HepG2 (cell line): ENCODE results near the gene RASSF4. TPM values are rescaled to one million over a fixed set of nuclear protein-coding genes. Genes with fewer than 3 reads are reported as not detected.

Experiments used
- CCDC6 ChIP-seq: sonication (generic); formaldehyde crosslinking; IDR thresholded peaks from 2 replicates; pipeline ENCODE4 v1.8.1; 2022; ENCODE audit warnings: mild to moderate bottlenecking, missing genetic modification reagents, moderate library complexity
- GTF3A ChIP-seq: sonication (generic); formaldehyde crosslinking; conservative IDR thresholded peaks from 2 replicates; pipeline ENCODE4 v1.4.0; 2020; ENCODE audit warnings: mild to moderate bottlenecking, missing genetic modification reagents
- HOXA3 ChIP-seq: sonication (generic); formaldehyde crosslinking; IDR thresholded peaks from 2 replicates; pipeline ENCODE4 v1.5.0; 2020; ENCODE audit warnings: missing genetic modification reagents
- MIER3 ChIP-seq: IDR thresholded peaks from 2 replicates; pipeline ENCODE4 v1.6.1; 2016; ENCODE audit warnings: missing compliant biosample characterization, borderline replicate concordance
- MTA1 ChIP-seq: sonication (generic); formaldehyde crosslinking; IDR thresholded peaks from 2 replicates; pipeline ENCODE4 v1.4.0; 2020; ENCODE audit warnings: missing genetic modification reagents, mild to moderate bottlenecking, borderline replicate concordance
- RNF2 ChIP-seq: fragments of 450-650 bp; conservative IDR thresholded peaks from 2 replicates; pipeline ENCODE4 v1.6.1; 2016; ENCODE audit warnings: low read depth
- SETDB1 ChIP-seq: sonication (generic); formaldehyde crosslinking; IDR thresholded peaks from 2 replicates; pipeline ENCODE4 v1.5.1; 2020; ENCODE audit warnings: missing genetic modification reagents, mild to moderate bottlenecking, borderline replicate concordance
- TEAD2 ChIP-seq: sonication (generic); formaldehyde crosslinking; IDR thresholded peaks from 2 replicates; pipeline ENCODE4 v1.9.0; 2021; ENCODE audit warnings: missing genetic modification reagents
- ZC3H4 ChIP-seq: sonication (generic); formaldehyde crosslinking; IDR thresholded peaks from 2 replicates; pipeline ENCODE4 v1.4.0; 2020; ENCODE audit warnings: missing genetic modification reagents, borderline replicate concordance
- ZNF24 ChIP-seq: fragments of 450-650 bp; IDR thresholded peaks from 2 replicates; pipeline ENCODE4 v1.6.1; 2017; ENCODE audit warnings: antibody characterized with exemption, mild to moderate bottlenecking
- ZNF292 ChIP-seq: sonication (generic); formaldehyde crosslinking; IDR thresholded peaks from 2 replicates; pipeline ENCODE4 v1.8.1; 2022; ENCODE audit warnings: mild to moderate bottlenecking, low read depth, missing genetic modification reagents, borderline replicate concordance
- ZNF431 ChIP-seq: sonication (generic); formaldehyde crosslinking; IDR thresholded peaks from 2 replicates; pipeline ENCODE4 v1.9.0; 2022; ENCODE audit warnings: missing genetic modification reagents, low read depth, mild to moderate bottlenecking, borderline replicate concordance
- ZNF788 ChIP-seq: sonication (generic); formaldehyde crosslinking; IDR thresholded peaks from 2 replicates; pipeline ENCODE4 v1.5.0; 2020; ENCODE audit warnings: mild to moderate bottlenecking, missing genetic modification reagents, borderline replicate concordance
- polyA plus RNA-seq, 8 experiments: library from polyadenylated mRNA; depleted of rRNA in 3 of 8; stranded (reverse) in 7 of 8; unstranded in 1 of 8; fragments of >200 nt; fragmentation: Illumina TruSeq in 4 of 8; extraction: Trizol in 4 of 8; gene quantifications; 2 replicates each; pipeline versions ENCODE4 v1.2.1 to v1.2.3, GENCODE V29; 2011 to 2016; ENCODE audit warnings: low read depth in 4 of 8, missing spikeins in 1 of 8, mixed read lengths in 1 of 8; ENCODE audit not compliant: insufficient read depth in 1 of 8
- total RNA-seq, 5 experiments: library from RNA; depleted of rRNA; stranded (reverse); fragments of >200 nt; fragmentation: Illumina TruSeq; extraction: Trizol; gene quantifications; 2 replicates each; pipeline ENCODE4 v1.2.3, GENCODE V29; 2016; ENCODE audit warnings: low read depth in 1 of 5
- TF ChIP-seq, protein P1 (sequence below): sonication (generic); formaldehyde crosslinking; IDR thresholded peaks from 2 replicates; pipeline ENCODE4 v1.4.0; 2020; ENCODE audit warnings: missing genetic modification reagents
- TF ChIP-seq, protein P2 (sequence below), 2 experiments: fragments of 450-650 bp in 1 of 2; sonication (generic) in 1 of 2; formaldehyde crosslinking in 1 of 2; IDR thresholded peaks; 2 replicates each; pipeline versions ENCODE4 v1.6.1 to v1.8.0; 2016 to 2022; ENCODE audit warnings: antibody characterized with exemption in 1 of 2, mild to moderate bottlenecking in 1 of 2, missing genetic modification reagents in 1 of 2
- TF ChIP-seq, protein P3 (sequence below): IDR thresholded peaks from 2 replicates; pipeline ENCODE4 v1.6.1; 2012; ENCODE audit warnings: inconsistent platforms
- TF ChIP-seq, protein P4 (sequence below): sonication (generic); formaldehyde crosslinking; IDR thresholded peaks from 2 replicates; pipeline ENCODE4 v1.5.1; 2020; ENCODE audit warnings: mild to moderate bottlenecking, moderate library complexity, missing genetic modification reagents

The RASSF4 gene
- total and polyA plus RNA-seq, 2 of the 13 experiments (the other 11 are each of a cell fraction or from before 2014, with no cell fraction given), result 34.0 to 51.7 TPM

DNA sequence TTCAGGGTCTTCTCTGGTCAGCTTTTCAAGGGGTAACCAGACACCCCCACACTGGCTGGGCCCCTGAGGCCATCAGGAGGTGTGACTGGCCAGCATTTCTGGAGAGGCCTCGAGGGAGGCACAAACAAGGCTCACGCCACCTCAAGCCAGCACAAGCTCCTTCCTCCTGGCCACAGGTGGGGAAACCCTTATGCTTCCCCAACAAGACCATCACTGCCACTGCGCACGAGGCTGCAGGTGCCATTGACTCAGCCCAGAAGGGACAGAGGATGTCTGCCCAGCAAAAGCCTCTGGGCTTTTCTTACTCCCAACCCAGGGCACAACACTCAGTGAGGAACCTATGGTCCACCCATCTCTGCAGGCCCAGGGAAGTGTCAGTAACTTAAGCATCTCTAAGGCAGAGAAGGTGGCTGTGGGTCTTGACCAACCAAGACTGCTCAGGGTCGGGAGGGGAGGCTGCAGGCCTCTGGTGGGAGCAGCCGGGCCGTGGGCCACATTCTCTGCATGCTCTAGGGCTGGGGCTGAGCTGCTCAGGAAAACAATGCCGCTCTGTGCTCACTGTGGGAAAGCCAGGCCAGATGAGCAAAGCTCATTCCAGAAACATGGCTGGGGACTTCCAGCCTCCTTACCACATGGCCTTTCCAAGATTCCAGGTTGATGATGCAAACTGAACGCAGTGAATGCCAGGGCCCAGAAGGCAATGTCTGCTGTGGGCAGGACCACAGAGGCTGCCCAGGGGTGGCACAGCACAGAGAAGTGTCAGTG lies 24.2 kb upstream of the RASSF4 start (continued):
- TF ChIP-seq, protein P1, sequence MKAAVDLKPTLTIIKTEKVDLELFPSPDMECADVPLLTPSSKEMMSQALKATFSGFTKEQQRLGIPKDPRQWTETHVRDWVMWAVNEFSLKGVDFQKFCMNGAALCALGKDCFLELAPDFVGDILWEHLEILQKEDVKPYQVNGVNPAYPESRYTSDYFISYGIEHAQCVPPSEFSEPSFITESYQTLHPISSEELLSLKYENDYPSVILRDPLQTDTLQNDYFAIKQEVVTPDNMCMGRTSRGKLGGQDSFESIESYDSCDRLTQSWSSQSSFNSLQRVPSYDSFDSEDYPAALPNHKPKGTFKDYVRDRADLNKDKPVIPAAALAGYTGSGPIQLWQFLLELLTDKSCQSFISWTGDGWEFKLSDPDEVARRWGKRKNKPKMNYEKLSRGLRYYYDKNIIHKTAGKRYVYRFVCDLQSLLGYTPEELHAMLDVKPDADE (CRISPR knock-in tag), result no peak
- TF ChIP-seq MIER3 (CRISPR knock-in tag), result peak; percentile 62; the same call in 1 of the 2 replicates
- TF ChIP-seq HOXA3 (CRISPR knock-in tag), result peak; percentile 89
- no peak for TF ChIP-seq ZNF292
- no peak for TF ChIP-seq ZC3H4
- no peak for TF ChIP-seq GTF3A (CRISPR knock-in tag)
- peak; percentile 89 for TF ChIP-seq RNF2
- no peak for TF ChIP-seq SETDB1
- TF ChIP-seq, protein P2, sequence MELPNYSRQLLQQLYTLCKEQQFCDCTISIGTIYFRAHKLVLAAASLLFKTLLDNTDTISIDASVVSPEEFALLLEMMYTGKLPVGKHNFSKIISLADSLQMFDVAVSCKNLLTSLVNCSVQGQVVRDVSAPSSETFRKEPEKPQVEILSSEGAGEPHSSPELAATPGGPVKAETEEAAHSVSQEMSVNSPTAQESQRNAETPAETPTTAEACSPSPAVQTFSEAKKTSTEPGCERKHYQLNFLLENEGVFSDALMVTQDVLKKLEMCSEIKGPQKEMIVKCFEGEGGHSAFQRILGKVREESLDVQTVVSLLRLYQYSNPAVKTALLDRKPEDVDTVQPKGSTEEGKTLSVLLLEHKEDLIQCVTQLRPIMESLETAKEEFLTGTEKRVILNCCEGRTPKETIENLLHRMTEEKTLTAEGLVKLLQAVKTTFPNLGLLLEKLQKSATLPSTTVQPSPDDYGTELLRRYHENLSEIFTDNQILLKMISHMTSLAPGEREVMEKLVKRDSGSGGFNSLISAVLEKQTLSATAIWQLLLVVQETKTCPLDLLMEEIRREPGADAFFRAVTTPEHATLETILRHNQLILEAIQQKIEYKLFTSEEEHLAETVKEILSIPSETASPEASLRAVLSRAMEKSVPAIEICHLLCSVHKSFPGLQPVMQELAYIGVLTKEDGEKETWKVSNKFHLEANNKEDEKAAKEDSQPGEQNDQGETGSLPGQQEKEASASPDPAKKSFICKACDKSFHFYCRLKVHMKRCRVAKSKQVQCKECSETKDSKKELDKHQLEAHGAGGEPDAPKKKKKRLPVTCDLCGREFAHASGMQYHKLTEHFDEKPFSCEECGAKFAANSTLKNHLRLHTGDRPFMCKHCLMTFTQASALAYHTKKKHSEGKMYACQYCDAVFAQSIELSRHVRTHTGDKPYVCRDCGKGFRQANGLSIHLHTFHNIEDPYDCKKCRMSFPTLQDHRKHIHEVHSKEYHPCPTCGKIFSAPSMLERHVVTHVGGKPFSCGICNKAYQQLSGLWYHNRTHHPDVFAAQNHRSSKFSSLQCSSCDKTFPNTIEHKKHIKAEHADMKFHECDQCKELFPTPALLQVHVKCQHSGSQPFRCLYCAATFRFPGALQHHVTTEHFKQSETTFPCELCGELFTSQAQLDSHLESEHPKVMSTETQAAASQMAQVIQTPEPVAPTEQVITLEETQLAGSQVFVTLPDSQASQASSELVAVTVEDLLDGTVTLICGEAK (IDR thresholded peaks at IDR 0.05), result no peak
- TF ChIP-seq, protein P2 (CRISPR knock-in tag; IDR thresholded peaks at IDR 0.05), result peak; percentile 85
- TF ChIP-seq, protein P3, sequence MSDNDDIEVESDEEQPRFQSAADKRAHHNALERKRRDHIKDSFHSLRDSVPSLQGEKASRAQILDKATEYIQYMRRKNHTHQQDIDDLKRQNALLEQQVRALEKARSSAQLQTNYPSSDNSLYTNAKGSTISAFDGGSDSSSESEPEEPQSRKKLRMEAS, result peak; percentile 98
- TF ChIP-seq MTA1, result peak; percentile 75; the same call in 1 of the 2 replicates
- no peak for TF ChIP-seq ZNF431
- TF ChIP-seq ZNF788, result no peak; the same call in 1 of the 2 replicates
- peak; percentile 96 for TF ChIP-seq CCDC6 (CRISPR knock-in tag)
- TF ChIP-seq, protein P4, sequence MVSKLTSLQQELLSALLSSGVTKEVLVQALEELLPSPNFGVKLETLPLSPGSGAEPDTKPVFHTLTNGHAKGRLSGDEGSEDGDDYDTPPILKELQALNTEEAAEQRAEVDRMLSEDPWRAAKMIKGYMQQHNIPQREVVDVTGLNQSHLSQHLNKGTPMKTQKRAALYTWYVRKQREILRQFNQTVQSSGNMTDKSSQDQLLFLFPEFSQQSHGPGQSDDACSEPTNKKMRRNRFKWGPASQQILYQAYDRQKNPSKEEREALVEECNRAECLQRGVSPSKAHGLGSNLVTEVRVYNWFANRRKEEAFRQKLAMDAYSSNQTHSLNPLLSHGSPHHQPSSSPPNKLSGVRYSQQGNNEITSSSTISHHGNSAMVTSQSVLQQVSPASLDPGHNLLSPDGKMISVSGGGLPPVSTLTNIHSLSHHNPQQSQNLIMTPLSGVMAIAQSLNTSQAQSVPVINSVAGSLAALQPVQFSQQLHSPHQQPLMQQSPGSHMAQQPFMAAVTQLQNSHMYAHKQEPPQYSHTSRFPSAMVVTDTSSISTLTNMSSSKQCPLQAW (CRISPR knock-in tag), result peak; percentile 87
- no peak for TF ChIP-seq ZNF24
- TF ChIP-seq TEAD2 (CRISPR knock-in tag), result no peak
